HepG2 (cell line): ENCODE data around the gene GADD45GIP1. TPM values are rescaled to one million over a fixed set of nuclear protein-coding genes. Genes with fewer than 3 reads are reported as not detected.

ENCODE experiments used
- AGO1 ChIP-seq: fragments of 200-400 bp; formaldehyde crosslinking; IDR thresholded peaks from 2 replicates; pipeline ENCODE4 v1.6.1; 2017; ENCODE audit warnings: mild to moderate bottlenecking, low read depth, low read length, moderate library complexity; ENCODE audit not compliant: poor library complexity, severe bottlenecking
- CBX2 ChIP-seq, 2 experiments: fragments of 200-600 bp in 1 of 2; sonication (generic); formaldehyde crosslinking in 1 of 2; IDR thresholded peaks; 2 replicates each; pipeline versions ENCODE4 v1.7.0 to v1.8.1; 2018 to 2022; ENCODE audit warnings: low read depth in 2 of 2, low read length in 1 of 2, mild to moderate bottlenecking in 1 of 2, missing genetic modification reagents in 1 of 2
- ETV5 ChIP-seq: IDR thresholded peaks from 2 replicates; pipeline ENCODE4 v1.6.1; 2018; ENCODE audit warnings: missing biosample characterization, missing genetic modification reagents, inconsistent platforms, borderline replicate concordance
- IKZF4 ChIP-seq: sonication (generic); formaldehyde crosslinking; IDR thresholded peaks from 2 replicates; pipeline ENCODE4 v1.5.1; 2020; ENCODE audit warnings: borderline replicate concordance, mild to moderate bottlenecking, low read depth, missing genetic modification reagents; ENCODE audit errors: not compliant biosample characterization
- JDP2 ChIP-seq: sonication (generic); formaldehyde crosslinking; IDR thresholded peaks from 2 replicates; pipeline ENCODE4 v1.8.1; 2022; ENCODE audit warnings: missing genetic modification reagents, borderline replicate concordance
- MED8 ChIP-seq: sonication (generic); formaldehyde crosslinking; IDR thresholded peaks from 2 replicates; pipeline ENCODE4 v1.8.1; 2023; ENCODE audit warnings: mild to moderate bottlenecking, missing genetic modification reagents; ENCODE audit not compliant: insufficient replicate concordance
- NFIB ChIP-seq: sonication (generic); formaldehyde crosslinking; IDR thresholded peaks from 2 replicates; pipeline ENCODE4 v1.9.0; 2021; ENCODE audit warnings: missing genetic modification reagents, mild to moderate bottlenecking, borderline replicate concordance
- RAD21 ChIP-seq: fragments of 450-650 bp; formaldehyde crosslinking; IDR thresholded peaks from 2 replicates; pipeline ENCODE4 v1.5.0; 2020; ENCODE audit warnings: mild to moderate bottlenecking
- TBX2 ChIP-seq: sonication (generic); formaldehyde crosslinking; IDR thresholded peaks from 2 replicates; pipeline ENCODE4 v1.5.0; 2020; ENCODE audit warnings: missing genetic modification reagents, mild to moderate bottlenecking, borderline replicate concordance
- ZFP41 ChIP-seq: sonication (generic); formaldehyde crosslinking; IDR thresholded peaks from 2 replicates; pipeline ENCODE4 v1.4.0; 2020; ENCODE audit warnings: mild to moderate bottlenecking, missing genetic modification reagents, borderline replicate concordance
- ZNF124 ChIP-seq: sonication (generic); formaldehyde crosslinking; IDR thresholded peaks from 2 replicates; pipeline ENCODE4 v1.4.0; 2020; ENCODE audit warnings: missing genetic modification reagents
- ZNF382 ChIP-seq: sonication (generic); formaldehyde crosslinking; IDR thresholded peaks from 2 replicates; pipeline ENCODE4 v1.5.0; 2020; ENCODE audit warnings: missing genetic modification reagents, mild to moderate bottlenecking, borderline replicate concordance
- ZNF432 ChIP-seq: sonication (generic); formaldehyde crosslinking; IDR thresholded peaks from 2 replicates; pipeline ENCODE4 v1.5.0; 2020; ENCODE audit warnings: missing genetic modification reagents, mild to moderate bottlenecking, borderline replicate concordance
- ZNF773 ChIP-seq: sonication (generic); formaldehyde crosslinking; IDR thresholded peaks from 2 replicates; pipeline ENCODE4 v1.4.0; 2020; ENCODE audit warnings: missing genetic modification reagents, borderline replicate concordance
- ZNF792 ChIP-seq: IDR thresholded peaks from 2 replicates; pipeline ENCODE4 v1.6.1; 2016
- ZNF841 ChIP-seq: sonication (generic); formaldehyde crosslinking; IDR thresholded peaks from 2 replicates; pipeline ENCODE4 v1.8.1; 2023; ENCODE audit warnings: missing genetic modification reagents, borderline replicate concordance
- polyA plus RNA-seq, 8 experiments: library from polyadenylated mRNA; depleted of rRNA in 3 of 8; stranded (reverse) in 7 of 8; unstranded in 1 of 8; fragments of >200 nt; fragmentation: Illumina TruSeq in 4 of 8; extraction: Trizol in 4 of 8; gene quantifications; 2 replicates each; pipeline versions ENCODE4 v1.2.1 to v1.2.3, GENCODE V29; 2011 to 2016; ENCODE audit warnings: low read depth in 4 of 8, missing spikeins in 1 of 8, mixed read lengths in 1 of 8; ENCODE audit not compliant: insufficient read depth in 1 of 8
- total RNA-seq, 5 experiments: library from RNA; depleted of rRNA; stranded (reverse); fragments of >200 nt; fragmentation: Illumina TruSeq; extraction: Trizol; gene quantifications; 2 replicates each; pipeline ENCODE4 v1.2.3, GENCODE V29; 2016; ENCODE audit warnings: low read depth in 1 of 5
- TF ChIP-seq, protein P1 (sequence below): IDR thresholded peaks from 2 replicates; pipeline ENCODE4 v1.6.1; 2016; ENCODE audit warnings: missing genetic modification reagents, missing compliant biosample characterization
- TF ChIP-seq, protein P2 (sequence below): sonication (generic); formaldehyde crosslinking; IDR thresholded peaks from 2 replicates; pipeline ENCODE4 v1.4.0; 2020; ENCODE audit warnings: missing genetic modification reagents, mild to moderate bottlenecking, borderline replicate concordance
- TF ChIP-seq, protein P3 (sequence below): IDR thresholded peaks from 2 replicates; pipeline ENCODE4 v1.6.1; 2018; ENCODE audit warnings: missing genetic modification reagents, mild to moderate bottlenecking, missing compliant biosample characterization
- TF ChIP-seq, protein P4 (sequence below): sonication (generic); formaldehyde crosslinking; IDR thresholded peaks from 2 replicates; pipeline ENCODE4 v1.4.0; 2020; ENCODE audit warnings: missing genetic modification reagents, borderline replicate concordance

GADD45GIP1 gene
- total and polyA plus RNA-seq, 2 of the 13 experiments (the other 11 are each of a cell fraction or from before 2014, with no cell fraction given) = 24.6 to 30.7 TPM

DNA sequence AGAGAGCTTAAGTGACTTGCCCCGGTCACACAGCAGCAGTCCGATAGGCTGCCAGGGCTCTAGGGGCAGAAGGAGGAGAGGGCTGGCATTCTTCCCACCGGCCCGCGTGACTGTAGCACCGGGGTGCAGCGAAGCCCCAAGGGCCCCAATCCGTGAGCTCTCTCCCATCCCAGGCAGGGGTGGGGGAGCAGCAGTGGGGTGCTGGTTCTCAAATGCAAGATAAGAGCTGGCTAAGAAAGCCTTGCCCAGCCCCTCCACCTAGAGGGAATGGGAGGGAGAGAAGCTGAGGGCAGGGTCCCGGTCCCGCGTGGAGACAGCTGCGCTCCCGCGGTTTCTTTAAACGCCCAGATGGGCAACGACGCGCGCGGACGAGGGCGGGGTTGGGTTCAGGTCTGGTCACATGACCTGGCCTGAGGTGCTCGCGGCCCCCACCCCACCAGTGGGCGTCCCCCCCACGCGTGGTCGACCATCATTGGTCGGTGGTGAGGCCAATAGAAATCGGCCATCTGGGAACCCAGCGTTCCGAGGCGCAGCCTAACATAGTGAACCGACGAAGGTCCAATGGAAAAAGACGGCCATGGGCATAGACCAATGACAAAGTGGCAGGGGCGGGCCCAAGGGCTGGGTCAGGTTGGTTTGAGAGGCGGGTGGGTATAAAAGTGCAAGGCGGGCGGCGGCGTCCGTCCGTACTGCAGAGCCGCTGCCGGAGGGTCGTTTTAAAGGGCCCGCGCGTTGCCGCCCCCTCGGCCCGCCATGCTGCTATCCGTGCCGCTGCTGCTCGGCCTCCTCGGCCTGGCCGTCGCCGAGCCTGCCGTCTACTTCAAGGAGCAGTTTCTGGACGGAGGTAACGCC is 18.9 kb downstream of the GADD45GIP1 start, which contains the start of gene CALR (continued):
- TF ChIP-seq ZNF382 (CRISPR knock-in tag) (no peak), ZNF841 (no peak), ZNF792 (no peak), ZNF773 (CRISPR knock-in tag) (no peak), CBX2 (IDR thresholded peaks at IDR 0.05; ENCODE audit: low read depth, low read length) (no peak), CBX2 (CRISPR knock-in tag; IDR thresholded peaks at IDR 0.05; ENCODE audit: low read depth) (no peak), AGO1 (peak; percentile 48), TBX2 (CRISPR knock-in tag) (peak; percentile 69; the same call in 1 of the 2 replicates), ZNF124 (CRISPR knock-in tag) (peak; percentile 30; the same call in 1 of the 2 replicates), MED8 (CRISPR knock-in tag) (no peak), JDP2 (CRISPR knock-in tag) (no peak), ZFP41 (no peak), IKZF4 (no peak), NFIB (no peak), ZNF432 (CRISPR knock-in tag) (no peak), RAD21 (CRISPR knock-in tag) (peak; percentile 11), ETV5 (peak; percentile 30; the same call in 1 of the 2 replicates)
- TF ChIP-seq, protein P1, sequence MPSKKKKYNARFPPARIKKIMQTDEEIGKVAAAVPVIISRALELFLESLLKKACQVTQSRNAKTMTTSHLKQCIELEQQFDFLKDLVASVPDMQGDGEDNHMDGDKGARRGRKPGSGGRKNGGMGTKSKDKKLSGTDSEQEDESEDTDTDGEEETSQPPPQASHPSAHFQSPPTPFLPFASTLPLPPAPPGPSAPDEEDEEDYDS (CRISPR knock-in tag) = peak; percentile 93
- TF ChIP-seq, protein P2, sequence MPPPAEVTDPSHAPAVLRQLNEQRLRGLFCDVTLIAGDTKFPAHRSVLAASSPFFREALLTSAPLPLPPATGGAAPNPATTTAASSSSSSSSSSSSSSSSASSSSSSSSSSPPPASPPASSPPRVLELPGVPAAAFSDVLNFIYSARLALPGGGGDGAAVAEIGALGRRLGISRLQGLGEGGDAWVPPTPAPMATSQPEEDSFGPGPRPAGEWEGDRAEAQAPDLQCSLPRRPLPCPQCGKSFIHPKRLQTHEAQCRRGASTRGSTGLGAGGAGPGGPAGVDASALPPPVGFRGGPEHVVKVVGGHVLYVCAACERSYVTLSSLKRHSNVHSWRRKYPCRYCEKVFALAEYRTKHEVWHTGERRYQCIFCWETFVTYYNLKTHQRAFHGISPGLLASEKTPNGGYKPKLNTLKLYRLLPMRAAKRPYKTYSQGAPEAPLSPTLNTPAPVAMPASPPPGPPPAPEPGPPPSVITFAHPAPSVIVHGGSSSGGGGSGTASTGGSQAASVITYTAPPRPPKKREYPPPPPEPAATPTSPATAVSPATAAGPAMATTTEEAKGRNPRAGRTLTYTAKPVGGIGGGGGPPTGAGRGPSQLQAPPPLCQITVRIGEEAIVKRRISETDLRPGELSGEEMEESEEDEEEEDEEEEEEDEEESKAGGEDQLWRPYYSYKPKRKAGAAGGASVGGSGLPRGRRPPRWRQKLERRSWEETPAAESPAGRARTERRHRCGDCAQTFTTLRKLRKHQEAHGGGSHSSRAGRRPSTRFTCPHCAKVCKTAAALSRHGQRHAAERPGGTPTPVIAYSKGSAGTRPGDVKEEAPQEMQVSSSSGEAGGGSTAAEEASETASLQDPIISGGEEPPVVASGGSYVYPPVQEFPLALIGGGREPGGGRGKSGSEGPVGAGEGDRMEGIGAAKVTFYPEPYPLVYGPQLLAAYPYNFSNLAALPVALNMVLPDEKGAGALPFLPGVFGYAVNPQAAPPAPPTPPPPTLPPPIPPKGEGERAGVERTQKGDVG (CRISPR knock-in tag) = no peak
- TF ChIP-seq, protein P3, sequence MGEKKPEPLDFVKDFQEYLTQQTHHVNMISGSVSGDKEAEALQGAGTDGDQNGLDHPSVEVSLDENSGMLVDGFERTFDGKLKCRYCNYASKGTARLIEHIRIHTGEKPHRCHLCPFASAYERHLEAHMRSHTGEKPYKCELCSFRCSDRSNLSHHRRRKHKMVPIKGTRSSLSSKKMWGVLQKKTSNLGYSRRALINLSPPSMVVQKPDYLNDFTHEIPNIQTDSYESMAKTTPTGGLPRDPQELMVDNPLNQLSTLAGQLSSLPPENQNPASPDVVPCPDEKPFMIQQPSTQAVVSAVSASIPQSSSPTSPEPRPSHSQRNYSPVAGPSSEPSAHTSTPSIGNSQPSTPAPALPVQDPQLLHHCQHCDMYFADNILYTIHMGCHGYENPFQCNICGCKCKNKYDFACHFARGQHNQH (CRISPR knock-in tag) = peak; percentile 55; the same call in 1 of the 2 replicates
- TF ChIP-seq, protein P4, sequence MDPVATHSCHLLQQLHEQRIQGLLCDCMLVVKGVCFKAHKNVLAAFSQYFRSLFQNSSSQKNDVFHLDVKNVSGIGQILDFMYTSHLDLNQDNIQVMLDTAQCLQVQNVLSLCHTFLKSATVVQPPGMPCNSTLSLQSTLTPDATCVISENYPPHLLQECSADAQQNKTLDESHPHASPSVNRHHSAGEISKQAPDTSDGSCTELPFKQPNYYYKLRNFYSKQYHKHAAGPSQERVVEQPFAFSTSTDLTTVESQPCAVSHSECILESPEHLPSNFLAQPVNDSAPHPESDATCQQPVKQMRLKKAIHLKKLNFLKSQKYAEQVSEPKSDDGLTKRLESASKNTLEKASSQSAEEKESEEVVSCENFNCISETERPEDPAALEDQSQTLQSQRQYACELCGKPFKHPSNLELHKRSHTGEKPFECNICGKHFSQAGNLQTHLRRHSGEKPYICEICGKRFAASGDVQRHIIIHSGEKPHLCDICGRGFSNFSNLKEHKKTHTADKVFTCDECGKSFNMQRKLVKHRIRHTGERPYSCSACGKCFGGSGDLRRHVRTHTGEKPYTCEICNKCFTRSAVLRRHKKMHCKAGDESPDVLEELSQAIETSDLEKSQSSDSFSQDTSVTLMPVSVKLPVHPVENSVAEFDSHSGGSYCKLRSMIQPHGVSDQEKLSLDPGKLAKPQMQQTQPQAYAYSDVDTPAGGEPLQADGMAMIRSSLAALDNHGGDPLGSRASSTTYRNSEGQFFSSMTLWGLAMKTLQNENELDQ (CRISPR knock-in tag) = no peak
